ENCODE results near the gene KRT31.
"Not testable (repeated sequence)": the region's sequence is repeated elsewhere in the genome, so short reads cannot be mapped to it uniquely, and the experiment has no call there.

KRT31 gene

GRCh38 chr17:41383690-41384089 lies 13.7 kb downstream of the KRT31 start:
- DNase-seq: no peak

GRCh38 chr17:41382394-41382793 lies 15.0 kb downstream of the KRT31 start:
- DNase-seq: no peak

GRCh38 chr17:41381943-41382342 lies 15.5 kb downstream of the KRT31 start, which contains the start of gene KRT34:
Gene KRT34 (minus strand): TSS chr17:41382306. CDS start chr17:41382246, 60 bp downstream.
- DNase-seq: not testable (repeated sequence)

- not testable (repeated sequence) for DNase-seq
These were observed 17.3 kb downstream of the KRT31 start for GRCh38 chr17:41380091-41380490.

GRCh38 chr17:41377546-41377945 lies 19.9 kb downstream of the KRT31 start:
- DNase-seq: no peak

- no peak for DNase-seq
These were observed 27.7 kb downstream of the KRT31 start, which contains the start of gene KRT33B for GRCh38 chr17:41369713-41370112. Gene KRT33B (minus strand): TSS chr17:41369813. CDS start chr17:41369750, 63 bp downstream.

- no peak for DNase-seq
These were observed 28.4 kb downstream of the KRT31 start for GRCh38 chr17:41369023-41369422.

- no peak for DNase-seq
These were observed 29.9 kb downstream of the KRT31 start for GRCh38 chr17:41367426-41368075.

GRCh38 chr17:41366070-41366469 lies 31.3 kb downstream of the KRT31 start:
- no peak for DNase-seq

GRCh38 chr17:41363881-41364280 lies 33.5 kb downstream of the KRT31 start:
- DNase-seq: no peak

GRCh38 chr17:41360296-41360995 lies 37.0 kb downstream of the KRT31 start:
- DNase-seq: no peak

GRCh38 chr17:41354536-41354935 lies 42.9 kb downstream of the KRT31 start:
- no peak for DNase-seq

- no peak for DNase-seq
These were observed 44.6 kb downstream of the KRT31 start for GRCh38 chr17:41352597-41353366.

- DNase-seq: no peak
These were observed 46.2 kb downstream of the KRT31 start for GRCh38 chr17:41351177-41351576.

GRCh38 chr17:41350381-41350878 lies 47.0 kb downstream of the KRT31 start, which contains the start of gene KRT33A:
Gene KRT33A (minus strand): TSS chr17:41350828. CDS start chr17:41350767, 61 bp downstream.
- DNase-seq: not testable (repeated sequence)

GRCh38 chr17:41347869-41348760 lies 49.3 kb downstream of the KRT31 start:
- DNase-seq: no peak

- DNase-seq: not testable (repeated sequence)
These were observed 51.0 kb downstream of the KRT31 start for GRCh38 chr17:41346421-41346820.

- DNase-seq: no peak
These were observed 51.4 kb downstream of the KRT31 start for GRCh38 chr17:41345992-41346391.

Measured in NCI-H2227 treated with DMSO at 0.1 percent for 48 hours (cell line).